GM06990 (cell line): ENCODE data around the gene NAV2.

Experiments used
- DNase-seq: peaks from one replicate; pipeline ENCODE4 v3.0.0-alpha.2; 2011; ENCODE audit not compliant: insufficient read length; ENCODE audit errors: extremely low read depth
- H3K27me3 ChIP-seq: replicated peaks from 2 replicates; pipeline ENCODE4 v1.6.0; 2011; ENCODE audit warnings: low read length; ENCODE audit not compliant: control insufficient read depth, insufficient read depth
- H3K36me3 ChIP-seq: 2 replicates; pipeline ENCODE4 v1.5.1; 2011; ENCODE audit warnings: low read length; ENCODE audit not compliant: control insufficient read depth, insufficient read depth
- H3K4me3 ChIP-seq: replicated peaks from 2 replicates; pipeline ENCODE4 v1.5.1; 2011; ENCODE audit warnings: low read depth, mild to moderate bottlenecking, control low read depth, low read length
- TF ChIP-seq, protein P1 (sequence below): IDR thresholded peaks from 2 replicates; pipeline ENCODE4 v1.5.1; 2011; ENCODE audit warnings: low read length, control low read depth, mild to moderate bottlenecking, inconsistent platforms; ENCODE audit not compliant: insufficient read depth, poor library complexity, severe bottlenecking

NAV2 gene

DNA sequence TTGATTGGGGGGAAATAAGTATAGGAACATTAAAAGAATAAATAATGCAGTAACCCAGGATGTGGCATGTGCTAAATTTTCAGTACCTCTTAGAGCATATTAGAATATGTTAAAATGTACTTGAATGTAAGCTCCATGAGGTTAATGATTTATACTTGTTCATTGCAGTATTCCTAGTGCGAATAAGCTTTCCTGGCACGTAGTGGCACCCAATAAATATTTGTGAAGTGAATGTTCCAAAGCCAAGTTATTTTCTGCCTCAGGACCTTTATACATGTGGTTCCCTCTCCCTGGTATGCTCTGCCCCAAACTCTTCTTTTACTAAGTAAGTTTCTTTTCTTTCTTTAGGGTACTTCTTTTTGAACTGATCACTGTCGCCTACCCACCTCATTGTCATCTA, 328.9 kb downstream of the NAV2 start:
- no peaks in the 10 kb centered on the region for H3K27me3 ChIP-seq
- H3K36me3 ChIP-seq, result no peaks in the 10 kb centered on the region
- DNase-seq, result no peak
- no peak overlapping the region for H3K4me3 ChIP-seq
- TF ChIP-seq, protein P1, sequence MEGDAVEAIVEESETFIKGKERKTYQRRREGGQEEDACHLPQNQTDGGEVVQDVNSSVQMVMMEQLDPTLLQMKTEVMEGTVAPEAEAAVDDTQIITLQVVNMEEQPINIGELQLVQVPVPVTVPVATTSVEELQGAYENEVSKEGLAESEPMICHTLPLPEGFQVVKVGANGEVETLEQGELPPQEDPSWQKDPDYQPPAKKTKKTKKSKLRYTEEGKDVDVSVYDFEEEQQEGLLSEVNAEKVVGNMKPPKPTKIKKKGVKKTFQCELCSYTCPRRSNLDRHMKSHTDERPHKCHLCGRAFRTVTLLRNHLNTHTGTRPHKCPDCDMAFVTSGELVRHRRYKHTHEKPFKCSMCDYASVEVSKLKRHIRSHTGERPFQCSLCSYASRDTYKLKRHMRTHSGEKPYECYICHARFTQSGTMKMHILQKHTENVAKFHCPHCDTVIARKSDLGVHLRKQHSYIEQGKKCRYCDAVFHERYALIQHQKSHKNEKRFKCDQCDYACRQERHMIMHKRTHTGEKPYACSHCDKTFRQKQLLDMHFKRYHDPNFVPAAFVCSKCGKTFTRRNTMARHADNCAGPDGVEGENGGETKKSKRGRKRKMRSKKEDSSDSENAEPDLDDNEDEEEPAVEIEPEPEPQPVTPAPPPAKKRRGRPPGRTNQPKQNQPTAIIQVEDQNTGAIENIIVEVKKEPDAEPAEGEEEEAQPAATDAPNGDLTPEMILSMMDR, result no peak

DNA sequence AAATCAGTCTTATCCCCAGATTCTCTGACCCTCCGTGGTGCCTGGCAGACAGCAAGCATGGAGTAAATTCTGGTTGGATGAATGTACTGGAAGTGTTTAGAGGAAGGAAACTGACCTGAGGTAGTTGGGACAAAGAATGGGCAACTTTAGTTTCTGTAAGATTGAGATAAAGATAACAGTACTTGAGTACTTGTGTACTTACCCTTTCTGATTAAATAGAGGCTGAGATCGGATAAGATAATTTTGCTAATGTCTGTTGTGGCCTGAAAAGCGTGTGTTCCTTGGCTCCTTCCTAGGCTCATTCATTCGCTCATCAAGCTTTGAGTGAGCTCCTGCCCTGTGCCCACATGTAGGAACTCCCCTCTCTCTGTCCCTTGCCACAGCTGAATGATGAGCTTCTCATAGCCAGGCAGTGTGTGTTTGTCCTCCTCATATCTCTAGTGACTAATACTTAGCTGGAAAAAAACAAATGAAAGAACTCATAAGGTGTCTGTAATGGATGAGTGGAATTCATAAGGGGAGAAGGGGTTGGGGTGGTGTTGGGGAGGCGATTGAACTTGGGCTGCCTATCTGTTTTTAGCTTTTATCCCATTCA, 329.5 kb downstream of the NAV2 start:
- no peak overlapping the region for H3K4me3 ChIP-seq
- no peak for DNase-seq
- TF ChIP-seq, protein P1, result no peak
- no peaks in the 10 kb centered on the region for H3K27me3 ChIP-seq
- H3K36me3 ChIP-seq, result no peaks in the 10 kb centered on the region

DNA sequence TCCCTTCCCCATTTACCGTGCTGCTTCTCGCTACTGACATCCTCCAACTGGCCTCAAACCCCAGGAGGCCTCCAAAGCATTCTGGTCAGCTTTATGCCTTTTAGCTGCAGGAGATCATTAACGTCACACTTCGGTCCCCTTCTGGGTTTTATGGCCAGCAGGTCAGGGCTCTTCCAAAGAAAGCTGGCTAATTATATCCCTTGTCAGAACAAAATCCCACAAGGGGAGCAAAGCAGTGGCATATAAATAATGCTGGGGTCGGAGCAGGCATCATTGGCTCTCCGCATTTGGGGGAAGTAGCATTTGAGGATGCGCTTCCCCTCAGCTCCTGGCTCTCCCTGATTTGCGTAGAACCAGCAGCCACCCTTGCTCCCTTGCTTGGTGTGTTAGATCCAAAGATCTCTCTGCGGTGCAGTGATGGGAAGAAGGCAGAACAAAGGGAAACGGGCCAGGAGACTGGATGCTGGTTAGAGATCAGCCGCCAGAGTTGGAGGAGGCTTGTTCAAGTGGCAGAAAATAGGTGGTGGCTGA, 330.2 kb downstream of the NAV2 start:
- Histone ChIP-seq H3K4me3 (no peak overlapping the region), H3K27me3 (no peaks in the 10 kb centered on the region), H3K36me3 (no peaks in the 10 kb centered on the region)
- no peak for DNase-seq
- TF ChIP-seq, protein P1, result no peak

DNA sequence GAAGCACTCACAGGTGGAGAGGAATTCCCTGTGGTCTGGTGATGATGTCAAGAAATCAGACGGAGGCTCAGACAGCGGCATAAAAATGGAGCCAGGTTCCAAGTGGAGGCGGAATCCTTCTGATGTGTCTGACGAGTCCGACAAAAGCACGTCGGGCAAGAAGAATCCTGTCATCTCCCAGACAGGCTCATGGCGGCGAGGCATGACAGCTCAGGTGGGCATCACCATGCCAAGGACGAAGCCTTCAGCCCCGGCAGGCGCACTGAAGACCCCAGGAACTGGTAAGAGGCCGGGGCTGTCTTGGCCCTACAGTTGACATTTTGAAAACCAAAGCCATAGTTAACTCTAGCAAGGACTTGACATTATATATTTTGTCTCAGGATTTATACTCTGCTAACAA, 331.4 kb downstream of the NAV2 start:
- no peak for DNase-seq
- no peaks in the 10 kb centered on the region for H3K27me3 ChIP-seq
- H3K36me3 ChIP-seq, result no peaks in the 10 kb centered on the region
- no peak overlapping the region for H3K4me3 ChIP-seq
- TF ChIP-seq, protein P1, result no peak

DNA sequence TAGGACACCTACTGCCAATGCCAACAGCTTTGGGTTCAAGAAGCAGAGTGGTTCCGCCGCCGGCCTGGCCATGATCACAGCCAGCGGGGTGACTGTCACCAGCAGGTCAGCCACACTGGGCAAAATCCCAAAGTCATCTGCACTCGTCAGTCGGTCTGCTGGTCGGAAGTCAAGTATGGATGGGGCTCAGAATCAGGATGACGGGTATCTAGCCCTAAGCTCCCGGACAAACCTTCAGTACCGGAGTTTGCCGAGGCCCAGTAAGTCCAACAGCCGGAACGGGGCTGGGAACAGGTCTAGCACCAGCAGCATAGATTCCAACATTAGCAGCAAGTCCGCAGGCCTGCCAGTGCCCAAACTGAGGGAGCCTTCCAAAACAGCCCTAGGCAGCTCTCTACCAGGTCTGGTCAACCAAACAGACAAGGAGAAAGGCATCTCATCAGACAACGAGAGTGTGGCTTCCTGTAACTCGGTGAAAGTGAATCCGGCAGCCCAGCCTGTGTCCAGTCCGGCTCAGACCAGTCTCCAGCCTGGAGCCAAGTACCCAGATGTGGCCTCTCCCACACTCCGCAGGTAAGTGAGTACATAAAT, 332.6 kb downstream of the NAV2 start:
- TF ChIP-seq, protein P1, result no peak
- H3K4me3 ChIP-seq, result no peak overlapping the region
- no peak for DNase-seq
- H3K27me3 ChIP-seq, result no peaks in the 10 kb centered on the region
- no peaks in the 10 kb centered on the region for H3K36me3 ChIP-seq
